ENCODE data around the gene SIX2.

The SIX2 gene

DNA sequence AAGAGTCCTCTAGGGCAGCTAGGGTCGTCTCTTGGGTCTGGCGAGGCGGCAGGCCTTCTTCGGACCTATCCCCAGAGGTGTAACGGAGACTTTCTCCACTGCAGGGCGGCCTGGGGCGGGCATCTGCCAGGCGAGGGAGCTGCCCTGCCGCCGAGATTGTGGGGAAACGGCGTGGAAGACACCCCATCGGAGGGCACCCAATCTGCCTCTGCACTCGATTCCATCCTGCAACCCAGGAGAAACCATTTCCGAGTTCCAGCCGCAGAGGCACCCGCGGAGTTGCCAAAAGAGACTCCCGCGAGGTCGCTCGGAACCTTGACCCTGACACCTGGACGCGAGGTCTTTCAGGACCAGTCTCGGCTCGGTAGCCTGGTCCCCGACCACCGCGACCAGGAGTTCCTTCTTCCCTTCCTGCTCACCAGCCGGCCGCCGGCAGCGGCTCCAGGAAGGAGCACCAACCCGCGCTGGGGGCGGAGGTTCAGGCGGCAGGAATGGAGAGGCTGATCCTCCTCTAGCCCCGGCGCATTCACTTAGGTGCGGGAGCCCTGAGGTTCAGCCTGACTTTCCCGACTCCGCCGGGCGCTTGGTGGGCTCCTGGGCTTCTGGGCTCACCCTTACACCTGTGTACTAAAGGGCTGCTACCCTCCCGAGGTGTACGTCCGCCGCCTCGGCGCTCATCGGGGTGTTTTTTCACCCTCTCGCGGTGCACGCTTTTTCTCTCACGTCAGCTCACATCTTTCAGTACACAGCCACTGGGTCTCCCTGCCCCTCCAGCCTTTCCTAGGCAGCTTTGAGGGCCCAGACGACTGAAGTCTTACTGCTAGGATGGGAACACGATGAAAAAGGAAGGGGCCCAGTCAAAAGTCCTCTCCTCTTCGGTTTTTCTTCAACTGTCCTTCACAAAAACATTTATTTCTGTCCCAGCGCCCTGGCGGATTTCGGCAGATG is 8.1 kb downstream of the SIX2 start:
- no peak for DNase-seq

GRCh38 chr2:45000341-45000901 is 8.8 kb downstream of the SIX2 start:
- DNase-seq: no peak

DNA sequence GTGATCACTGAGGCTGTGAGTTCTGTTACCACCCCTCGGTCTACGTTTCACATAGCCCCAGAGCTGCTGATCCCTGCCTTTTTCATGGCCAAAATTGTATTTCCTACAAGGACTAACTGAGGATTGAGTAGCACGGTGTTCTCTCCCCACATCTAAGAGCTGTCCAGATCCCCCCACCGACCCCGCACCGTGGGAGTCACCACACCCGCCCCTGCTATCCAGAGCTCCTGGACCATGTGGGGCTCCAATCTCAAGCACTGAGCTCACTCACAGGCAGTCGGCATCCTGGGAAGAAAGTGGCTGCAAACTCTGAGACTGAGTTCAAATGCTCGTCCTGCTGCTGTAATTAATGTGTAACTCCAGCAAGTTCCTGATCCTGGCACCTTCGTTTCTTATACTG is 9.7 kb downstream of the SIX2 start:
- no peak for DNase-seq

DNA sequence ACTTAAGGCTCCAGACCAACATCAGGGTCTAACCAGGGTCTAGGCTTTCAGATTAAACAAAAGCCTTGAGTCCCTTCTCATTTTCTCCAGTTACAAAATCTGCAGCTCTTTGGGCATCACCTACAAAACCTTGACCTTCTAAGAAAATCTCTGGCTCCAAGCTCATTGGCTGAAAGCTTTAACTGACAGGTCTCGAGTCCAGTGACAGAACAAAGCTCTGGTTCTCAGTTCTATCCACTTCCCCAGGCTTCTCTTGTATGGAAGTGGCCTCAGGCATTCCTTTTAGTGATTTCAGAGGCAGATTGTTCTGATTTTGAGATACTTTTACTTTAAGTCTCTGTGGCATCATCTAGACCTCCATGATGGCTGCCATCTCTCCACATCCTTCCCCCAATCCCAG is 11.3 kb downstream of the SIX2 start:
- DNase-seq: no peak

DNA sequence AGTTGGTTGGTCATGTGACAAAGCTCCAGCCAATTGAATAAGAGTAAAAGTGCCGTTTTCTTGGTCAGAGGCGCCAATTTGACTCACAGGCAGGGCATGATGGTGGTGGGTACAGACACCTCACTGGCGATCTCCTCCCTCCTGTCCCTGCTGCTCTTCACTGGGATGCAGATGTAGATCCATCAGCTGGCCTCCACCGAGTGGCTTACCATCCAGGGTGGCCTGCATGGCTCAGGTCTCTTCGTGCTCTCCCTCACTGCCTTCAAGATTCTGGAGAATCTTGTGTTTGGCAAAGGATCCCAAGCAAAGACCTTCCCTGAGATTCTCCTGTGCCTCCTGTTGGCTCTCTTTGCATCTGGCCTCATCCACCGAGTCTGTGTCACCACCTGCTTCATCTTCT is 12.9 kb downstream of the SIX2 start:
- DNase-seq: no peak

DNA sequence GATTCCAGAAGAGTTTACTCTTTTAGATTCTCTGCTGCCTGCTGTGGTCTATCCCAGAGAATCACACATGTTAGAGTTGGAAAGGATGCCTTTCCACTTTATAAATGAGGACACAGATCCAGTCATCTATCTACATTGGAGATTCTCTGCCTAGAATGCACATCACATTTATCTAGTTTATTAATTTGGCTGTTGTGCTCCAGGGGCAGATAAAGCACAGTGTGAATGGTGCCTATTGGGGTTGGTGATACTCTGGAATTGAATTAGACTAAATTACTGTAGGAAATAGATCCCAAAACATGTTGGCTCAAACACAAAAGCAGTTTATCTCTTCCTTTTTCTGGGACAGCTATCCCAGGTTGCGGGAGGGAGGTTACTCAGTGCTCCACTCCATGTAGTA is 14.9 kb downstream of the SIX2 start:
- no peak for DNase-seq

DNA sequence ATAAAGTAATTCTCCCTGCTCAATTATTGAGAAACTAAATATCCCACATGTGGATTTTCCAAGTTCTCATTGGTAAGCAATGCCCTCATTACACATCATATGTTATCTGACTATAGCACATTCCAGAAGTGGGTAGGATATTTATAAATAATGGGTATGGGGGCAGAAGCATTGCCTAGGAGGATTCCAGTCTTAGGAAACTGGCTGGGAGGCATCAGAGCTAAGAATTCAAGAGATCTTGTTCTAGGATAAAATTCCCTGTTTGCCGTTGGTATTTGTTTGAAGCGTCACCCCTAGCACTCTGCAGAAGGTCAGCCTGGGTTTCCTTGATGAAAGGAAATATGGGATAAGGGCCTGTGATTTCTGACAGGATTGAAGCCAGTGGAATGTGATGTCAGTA is 20.1 kb downstream of the SIX2 start:
- DNase-seq: no peak

DNA sequence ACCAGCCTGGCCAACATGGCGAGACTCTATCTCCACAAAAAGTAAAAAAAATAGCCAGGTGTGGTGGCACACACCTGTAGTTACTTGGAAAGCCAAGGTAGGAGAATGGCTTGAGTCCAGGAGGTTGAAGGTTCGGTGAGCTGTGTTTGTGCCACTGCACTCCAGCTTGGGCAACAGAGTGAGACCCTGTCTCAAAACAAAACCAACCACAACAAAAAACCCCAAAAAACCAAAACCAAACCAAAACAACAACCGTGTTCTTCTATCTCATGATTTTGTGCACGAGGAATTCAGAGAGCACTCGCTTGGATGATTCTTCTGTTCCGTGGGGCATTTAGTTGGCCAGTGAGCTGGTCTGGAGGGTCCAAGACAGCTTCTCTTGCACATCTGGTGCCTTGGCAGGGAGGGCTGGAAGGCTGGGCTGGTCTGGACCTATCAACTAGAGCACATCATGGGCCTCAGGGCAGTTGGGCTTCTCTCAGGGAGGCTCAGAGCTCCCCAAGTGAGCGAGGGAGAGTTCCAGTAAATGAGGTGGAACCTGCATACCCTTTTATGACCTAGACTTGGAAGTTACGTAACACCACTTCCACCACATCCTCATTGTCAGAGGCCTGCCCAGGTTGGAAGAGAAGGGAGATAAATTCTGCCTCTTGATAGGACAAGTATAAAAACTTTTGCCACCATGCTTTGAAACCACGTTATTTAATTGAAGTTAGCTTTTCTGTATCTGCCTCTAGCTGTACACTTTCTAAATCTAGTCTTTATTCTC is 25.2 kb downstream of the SIX2 start:
- DNase-seq: no peak

DNA sequence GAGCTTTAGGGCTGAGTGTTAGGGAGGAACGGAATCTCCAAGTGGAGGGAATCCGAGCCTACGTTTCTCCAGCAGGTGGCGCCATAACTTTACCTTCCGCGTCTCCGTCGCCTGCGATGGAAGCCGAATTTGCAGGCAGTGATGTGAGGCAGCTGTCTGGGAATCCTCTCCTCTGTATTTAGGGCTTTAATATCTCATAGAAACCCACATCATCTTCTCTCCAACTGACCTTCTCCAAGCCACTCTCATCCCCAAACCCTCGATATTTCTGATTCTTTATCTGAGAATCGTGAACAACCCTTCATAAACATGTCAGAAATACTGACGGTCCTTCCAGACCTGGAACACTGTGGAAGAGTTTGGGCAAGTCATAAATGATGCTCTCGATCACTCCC is 27.5 kb downstream of the SIX2 start:
- peak; percentile 78 for DNase-seq

GRCh38 chr2:44980751-44981713 is 28.2 kb downstream of the SIX2 start:
- no peak for DNase-seq

GRCh38 chr2:44979581-44979980 is 29.7 kb downstream of the SIX2 start:
- no peak for DNase-seq

DNA sequence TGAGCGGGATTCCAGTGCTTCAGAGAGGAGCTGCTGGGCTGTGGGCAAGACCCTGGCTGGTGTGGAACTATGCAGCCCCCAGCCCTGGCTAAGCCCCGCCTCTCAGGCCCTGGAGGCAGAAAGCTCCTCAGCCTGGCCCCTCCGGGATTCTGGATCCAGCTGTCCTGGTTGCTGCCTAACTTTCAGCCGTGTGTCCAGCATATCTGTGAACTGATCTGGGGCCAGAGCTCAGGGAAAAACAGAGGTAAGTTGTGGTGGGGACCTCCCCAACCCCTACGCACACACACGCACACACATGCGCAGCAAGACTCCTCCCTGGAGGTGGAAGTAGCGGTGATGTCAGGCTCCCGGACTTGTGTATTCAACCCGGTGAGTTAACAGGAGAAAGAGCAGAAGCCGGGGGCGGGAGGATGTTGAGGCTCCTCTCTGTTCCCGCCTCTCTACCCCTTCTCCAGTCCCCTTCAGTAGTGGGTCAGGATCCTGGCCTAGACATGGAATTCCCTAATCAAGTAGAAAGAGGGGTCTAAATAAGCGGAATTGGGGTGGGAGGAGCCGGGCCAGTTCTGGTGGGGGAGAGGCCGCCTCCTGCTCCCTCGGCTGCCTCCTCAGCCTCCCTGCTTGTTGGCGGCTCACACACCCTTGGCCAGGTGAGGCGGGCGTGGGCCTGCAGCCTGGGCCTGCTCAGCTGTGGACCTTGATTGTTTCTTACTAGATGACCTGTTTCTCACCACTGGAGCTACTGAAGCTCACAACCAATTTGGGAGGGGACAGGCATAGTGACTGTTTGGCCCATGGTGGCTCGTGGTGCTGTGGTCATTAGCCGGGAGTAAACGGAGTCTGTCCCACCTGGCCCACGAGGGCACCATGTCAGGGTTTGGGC is 33.4 kb downstream of the SIX2 start:
- no peak for DNase-seq

- DNase-seq: no peak
Measured at GRCh38 chr2:44974064-44974715, 35.1 kb downstream of the SIX2 start.

GRCh38 chr2:44972771-44973535 is 36.3 kb downstream of the SIX2 start:
- DNase-seq: no peak

DNA sequence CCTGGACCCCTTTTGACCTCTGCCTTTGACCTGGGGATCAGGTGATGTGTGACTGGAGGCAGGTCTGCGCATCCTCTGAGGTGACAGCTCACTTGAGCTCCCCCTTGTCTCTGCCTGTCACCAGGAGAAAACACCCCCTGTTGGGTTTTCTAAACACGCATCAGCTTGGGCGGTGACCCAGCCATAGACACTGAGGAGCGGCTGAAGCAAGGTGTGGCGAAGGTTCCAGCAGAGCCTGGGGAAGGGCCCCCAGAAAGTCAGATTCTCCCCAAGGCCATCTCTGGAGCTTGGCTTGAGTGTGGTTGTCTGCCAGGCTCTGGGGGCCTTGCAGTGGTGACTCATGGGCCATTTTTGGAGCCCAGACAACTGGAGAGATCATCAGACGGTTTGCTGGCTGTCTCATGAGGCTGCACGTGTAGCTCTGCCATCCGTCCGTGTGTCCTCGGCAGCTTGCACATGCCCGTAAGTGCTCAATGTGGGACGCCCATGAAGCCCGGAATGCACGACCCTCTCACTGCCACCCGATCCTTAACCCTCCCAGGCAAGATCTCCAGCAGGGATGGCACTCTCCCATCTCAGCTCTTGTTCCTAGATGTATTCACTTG is 38.3 kb downstream of the SIX2 start:
- no peak for DNase-seq

DNA sequence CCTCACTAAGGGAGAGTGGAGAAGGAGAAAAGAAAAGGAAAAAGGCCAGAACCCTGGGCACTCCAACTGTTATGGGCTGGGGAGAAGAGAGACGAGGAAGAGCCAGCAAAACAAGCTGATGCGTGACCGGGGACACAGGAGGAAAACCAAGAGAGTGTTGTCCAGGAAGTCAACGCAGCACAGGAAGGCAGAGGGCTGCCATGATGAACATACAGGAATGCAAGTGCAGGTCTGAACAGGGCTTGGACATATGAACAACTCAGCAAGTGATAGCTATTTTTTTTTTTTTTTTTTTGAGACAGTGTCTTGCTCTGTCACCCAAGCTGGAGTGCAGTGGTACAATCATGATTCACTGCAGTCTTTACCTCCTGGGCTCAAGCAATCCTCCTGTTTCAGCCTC is 39.3 kb downstream of the SIX2 start:
- DNase-seq: no peak

DNA sequence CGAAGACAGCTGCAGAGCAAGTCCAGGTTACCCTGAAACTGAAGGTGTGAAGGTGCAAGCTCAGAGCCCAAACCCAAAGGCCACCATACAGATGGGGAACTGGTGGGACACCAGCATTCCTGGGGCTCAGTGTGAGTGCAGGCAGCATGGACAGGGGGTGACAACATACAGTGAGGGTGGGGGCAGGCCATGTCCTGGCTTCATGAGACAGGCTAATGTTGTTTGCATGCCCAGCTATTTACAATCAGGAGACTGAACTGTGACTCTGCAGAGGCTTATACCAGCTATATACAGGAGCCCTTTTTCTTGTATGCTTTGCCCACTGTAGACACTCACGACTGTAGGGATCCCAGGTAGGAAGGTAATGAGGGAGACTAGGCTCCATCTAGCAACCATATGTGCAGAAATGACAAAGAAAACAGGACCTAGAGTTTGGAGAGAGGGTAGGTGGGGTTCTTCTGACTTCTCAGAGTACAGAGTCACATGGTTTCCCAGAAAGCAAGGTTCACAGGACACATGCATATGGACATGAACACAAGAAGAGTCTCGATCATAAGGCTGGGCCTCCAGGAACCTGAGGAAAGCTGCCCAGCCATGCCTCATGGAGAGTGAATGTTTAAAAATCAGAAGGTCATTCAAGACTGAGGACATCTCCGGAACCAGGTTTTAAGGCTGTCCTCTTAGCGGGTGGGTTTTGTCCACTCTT is 41.4 kb downstream of the SIX2 start:
- DNase-seq: no peak

- DNase-seq: no peak
Measured at GRCh38 chr2:44967056-44967455, 42.2 kb downstream of the SIX2 start.

DNA sequence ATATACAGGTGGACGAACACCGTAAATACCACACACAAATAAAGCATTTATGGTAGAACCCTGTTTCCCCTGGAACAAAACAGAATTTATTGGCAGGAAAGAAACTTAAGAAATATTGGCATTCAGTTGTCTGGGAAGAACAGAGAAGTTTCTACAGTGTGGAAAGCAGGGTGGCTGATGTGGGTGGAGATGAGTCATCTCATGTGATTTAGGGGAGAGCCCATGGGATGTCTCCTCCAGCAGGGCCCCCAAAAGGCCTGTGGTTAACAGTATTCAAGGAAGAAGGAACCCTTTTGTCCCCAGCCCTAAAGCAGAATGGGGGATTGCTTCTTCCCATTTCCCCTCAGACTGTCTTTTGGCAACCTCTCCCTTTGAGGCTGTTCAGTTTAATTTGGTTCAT is 43.6 kb downstream of the SIX2 start:
- no peak for DNase-seq
